Endothelial cell of umbilical vein (primary cell): Measurements from ENCODE around the gene FAM32A. TPM values are rescaled to one million over a fixed set of nuclear protein-coding genes. Genes with fewer than 3 reads are reported as not detected.
A peak's percentile ranks its signal among the peaks of the same experiment; 100 is the strongest.

Experiments used
- Bru-seq: library from RNA; stranded (reverse); fragments of 400-500 nt; gene quantifications from one replicate; lab custom pipeline; 2021; lab: Mats Ljungman, UMichigan
- BruChase-seq, 2 experiments: library from RNA; stranded (reverse); fragments of 400-500 nt; gene quantifications; one replicate each; lab custom pipeline; 2021; lab: Mats Ljungman, UMichigan
- BruUV-seq: library from RNA; stranded (reverse); fragments of 400-500 nt; replicated peaks from 2 replicates; lab custom pipeline; 2021; lab: Mats Ljungman, UMichigan
- CTCF ChIA-PET: fragments of 300-600, 350-600 bp; sonication (Branson Sonifier 250); formaldehyde crosslinking; loops from one replicate; lab custom pipeline; 2021; ENCODE audit warnings: antibody characterized with exemption, inconsistent platforms; lab: Charles Lee
- POLR2A ChIA-PET: fragments of 300-600, 350-600 bp; sonication (Branson Sonifier 250); formaldehyde crosslinking; loops from one replicate; lab custom pipeline; 2021; ENCODE audit warnings: antibody characterized with exemption, inconsistent platforms; lab: Charles Lee
- DNase-seq: peaks from one replicate; pipeline ENCODE4 v3.0.0-alpha.2; 2011; ENCODE audit warnings: low read depth, low spot score
- FAIRE-seq: peaks from 2 replicates; lab custom pipeline; 2011; peaks lifted over from hg19 to GRCh38; lab: Jason Lieb, UNC
- H2AFZ ChIP-seq: 2 replicates; pipeline ENCODE4 v1.6.0; 2012; ENCODE audit warnings: low read depth, low read length, control low read depth, inconsistent platforms
- H3K27ac ChIP-seq: 2 replicates; pipeline ENCODE4 v1.5.1; 2011; ENCODE audit warnings: low read depth, mild to moderate bottlenecking, control low read depth, low read length, moderate library complexity; ENCODE audit not compliant: insufficient read depth
- H3K27me3 ChIP-seq, 2 experiments: 2 replicates each; pipeline versions ENCODE4 v1.6.0 to v1.6.1; 2011; ENCODE audit warnings: low read length in 2 of 2, mixed read lengths in 1 of 2; ENCODE audit not compliant: control insufficient read depth in 2 of 2, insufficient read depth in 2 of 2
- H3K36me3 ChIP-seq, 2 experiments: 2 replicates in 1 of 2; 3 replicates in 1 of 2; pipeline ENCODE4 v1.5.1; 2011; ENCODE audit warnings: low read length in 2 of 2, mild to moderate bottlenecking in 1 of 2, moderate library complexity in 1 of 2; ENCODE audit not compliant: control insufficient read depth in 2 of 2, insufficient read depth in 2 of 2; ENCODE audit errors: extremely low read depth in 1 of 2
- H3K4me1 ChIP-seq: 3 replicates; pipeline ENCODE4 v1.5.1; 2011; ENCODE audit warnings: mild to moderate bottlenecking, low read length; ENCODE audit not compliant: control insufficient read depth, insufficient read depth; ENCODE audit errors: extremely low read depth
- H3K4me2 ChIP-seq: 2 replicates; pipeline ENCODE4 v1.6.1; 2011; ENCODE audit warnings: low read length, control low read depth, mixed read lengths; ENCODE audit not compliant: insufficient read depth
- H3K4me3 ChIP-seq, 3 experiments: fragments of 200-600 bp in 1 of 3; sonication (generic), shearing (Covaris generic) in 1 of 3; replicated peaks in 1 of 3; 2 replicates each; pipeline ENCODE4 v1.5.1; 2011 to 2016; ENCODE audit warnings: control low read depth in 3 of 3, low read length in 3 of 3, mild to moderate bottlenecking in 2 of 3, inconsistent platforms in 1 of 3, low read depth in 1 of 3, moderate library complexity in 1 of 3; ENCODE audit not compliant: insufficient read depth in 1 of 3
- H3K79me2 ChIP-seq: 2 replicates; pipeline ENCODE4 v1.6.0; 2012; ENCODE audit warnings: low read length, inconsistent platforms; ENCODE audit not compliant: control insufficient read depth, insufficient read depth
- H3K9ac ChIP-seq: replicated peaks from 2 replicates; pipeline ENCODE3; 2011; ENCODE audit warnings: low read length, control low read depth; ENCODE audit not compliant: insufficient read depth; ENCODE audit errors: extremely low read depth
- H3K9me1 ChIP-seq: replicated peaks from 3 replicates; pipeline ENCODE4 v1.6.0; 2011; ENCODE audit warnings: mild to moderate bottlenecking, low read length; ENCODE audit not compliant: control insufficient read depth, insufficient read depth; ENCODE audit errors: extremely low read depth
- H3K9me3 ChIP-seq: replicated peaks from 2 replicates; pipeline ENCODE4 v1.5.1; 2012; ENCODE audit warnings: low read length, inconsistent platforms; ENCODE audit not compliant: control insufficient read depth, insufficient read depth
- H4K20me1 ChIP-seq: replicated peaks from 2 replicates; pipeline ENCODE3; 2011; ENCODE audit warnings: mild to moderate bottlenecking, low read length; ENCODE audit not compliant: control insufficient read depth, insufficient read depth; ENCODE audit errors: extremely low read depth
- GATA2 ChIP-seq: IDR thresholded peaks from 2 replicates; pipeline ENCODE4 v1.7.0; 2011; ENCODE audit warnings: low read depth, mild to moderate bottlenecking, moderate library complexity, mixed read lengths, low read length; ENCODE audit not compliant: insufficient read length, insufficient read depth
- JUN ChIP-seq: IDR thresholded peaks from 2 replicates; pipeline ENCODE4 v1.6.1; 2011; ENCODE audit warnings: borderline replicate concordance, low read depth; ENCODE audit not compliant: insufficient read length, insufficient read depth
- POLR2A ChIP-seq: IDR thresholded peaks from 2 replicates; pipeline ENCODE4 v1.6.1; 2012; ENCODE audit warnings: low read depth, mild to moderate bottlenecking, control low read depth, low read length
- POLR2AphosphoS5 ChIP-seq: IDR thresholded peaks from 2 replicates; pipeline ENCODE4 v1.6.1; 2012; ENCODE audit warnings: low read depth, mild to moderate bottlenecking, control low read depth, low read length, moderate library complexity; ENCODE audit not compliant: insufficient read depth
- dilution Hi-C: fragments of 300-500 bp; cut with MboI; formaldehyde crosslinking; loops from one replicate; pipeline ENCODE4 v1.15.0; 2019; ENCODE audit warnings: low sequenced_read_pairs; ENCODE audit not compliant: extremely low pct_ligation_motif_present
- intact Hi-C: fragments of 100-400 bp; cut with micrococcal nuclease; formaldehyde crosslinking; loops from one replicate; pipeline ENCODE4 v1.10.0; 2022
- long read RNA-seq: library from polyadenylated mRNA; stranded (forward); transcript quantifications from one replicate; pipeline ENCODE4 v2.0.0, GENCODE V29; 2021
- polyA minus RNA-seq, 3 experiments: library from RNA; depleted of rRNA, polyadenylated mRNA; stranded (reverse); fragments of >200 nt; gene quantifications; 1 replicate in 1 of 3; 2 replicates in 2 of 3; pipeline ENCODE4 v1.2.3, GENCODE V29; 2011
- polyA plus RNA-seq, 4 experiments: library from polyadenylated mRNA; depleted of rRNA in 3 of 4; stranded (reverse) in 3 of 4; unstranded in 1 of 4; fragments of >200 nt; gene quantifications; 2 replicates each; pipeline versions ENCODE4 v1.2.1 to v1.2.3, GENCODE V29; 2011 to 2012; ENCODE audit warnings: missing spikeins in 1 of 4
- total RNA-seq: library from RNA; stranded (reverse); gene quantifications from 2 replicates; pipeline ENCODE4 v1.2.3, GENCODE V29; 2021
- TF ChIP-seq, protein P1 (sequence below), 2 donors: IDR thresholded peaks; 1 replicate in 1 of 2; 2 replicates in 1 of 2; pipeline ENCODE4 v1.5.1; 2011; ENCODE audit warnings: low read length in 2 of 2, mild to moderate bottlenecking in 2 of 2, moderate library complexity in 2 of 2, control low read depth in 1 of 2, inconsistent platforms in 1 of 2, low read depth in 1 of 2; ENCODE audit not compliant: insufficient read depth in 1 of 2; ENCODE audit errors: extremely low read depth in 1 of 2

The FAM32A gene
- total RNA-seq, result 76.3 and 82.8 TPM in 2 replicates
- 107 and 130 TPM in 2 replicates for polyA plus RNA-seq
- polyA plus RNA-seq (2011; cell fraction: cytosol; rRNA removed), result 152 and 160 TPM in 2 replicates
- polyA plus RNA-seq (2011; cell fraction: nucleus; rRNA removed), result 81.6 and 86.8 TPM in 2 replicates
- 112 and 123 TPM in 2 replicates for polyA plus RNA-seq (2012)
- polyA minus RNA-seq, result 56.6 and 57.3 TPM in 2 replicates
- 35.3 TPM for polyA minus RNA-seq (2011; cell fraction: cytosol; rRNA and poly(A)+ RNA removed)
- polyA minus RNA-seq (2011; cell fraction: nucleus; rRNA and poly(A)+ RNA removed), result 18.3 and 20.8 TPM in 2 replicates
- Bru-seq, nascent RNA, result percentile 73 among the genes with signal in this experiment
- BruChase-seq, experiment 1, labeled RNA remaining after a 6-hour chase, result percentile 93 among the genes with signal in this experiment
- BruChase-seq, experiment 2, labeled RNA remaining after a 2-hour chase, result percentile 87 among the genes with signal in this experiment
- long read RNA-seq, transcript FAM32A-201 (4 exons, 1,455 nt), result major isoform, 338 of 426 reads
- long read RNA-seq, transcript FAM32A-204 (3 exons, 798 nt), result minor isoform, 13 of 426 reads
- long read RNA-seq, transcript FAM32A-205 (3 exons, 1,168 nt), result minor isoform, 46 of 426 reads
- long read RNA-seq, partial matches to known transcripts, result 26 of 426 reads
- long read RNA-seq, other reads (novel, unspliced or antisense), result 3 of 426 reads

- Histone ChIP-seq H3K4me1 (peaks cover 10% of the 10 kb centered on the region), H3K79me2 (peaks cover 26% of the 10 kb centered on the region), H3K9me3 (no peaks in the 10 kb centered on the region), H3K27me3 (no peaks in the 10 kb centered on the region), H4K20me1 (no peaks in the 10 kb centered on the region), H3K4me3 (peak within 1 kb of the TSS; percentile 84 to 96 (median 84)), H3K36me3 (peaks cover 2 to 19% of the 10 kb centered on the region in 2 experiments), H2AFZ (peak within 1 kb of the TSS; percentile 83), H3K9me1 (no peaks in the 10 kb centered on the region), H3K4me2 (peak within 1 kb of the TSS; percentile 95), H3K27ac (peak within 1 kb of the TSS; percentile 76), H3K9ac (peak within 1 kb of the TSS; percentile 93)
- intact Hi-C loops, result loop anchor here (1.0 to 10.0 kb wide), 5 partner anchors 12 to 1080 kb away; partner anchors contain the start of genes AP1M1, RAB8A and SYDE1
- CTCF ChIA-PET, result interaction anchor here (0.8 to 4.0 kb wide), 19 partner anchors 8 to 1093 kb away, joined by 3 to 70 read pairs (median 5); no protein-coding TSS in a partner anchor
- dilution Hi-C loops, result no loop called here
- DNase-seq (peak; percentile 99), FAIRE-seq (peak; percentile 99)
- no TSS peak for BruUV-seq
- TF ChIP-seq POLR2A (peak; percentile 79), JUN (no peak), POLR2AphosphoS5 (peak; percentile 82), GATA2 (peak; percentile 96)
- TF ChIP-seq, protein P1, sequence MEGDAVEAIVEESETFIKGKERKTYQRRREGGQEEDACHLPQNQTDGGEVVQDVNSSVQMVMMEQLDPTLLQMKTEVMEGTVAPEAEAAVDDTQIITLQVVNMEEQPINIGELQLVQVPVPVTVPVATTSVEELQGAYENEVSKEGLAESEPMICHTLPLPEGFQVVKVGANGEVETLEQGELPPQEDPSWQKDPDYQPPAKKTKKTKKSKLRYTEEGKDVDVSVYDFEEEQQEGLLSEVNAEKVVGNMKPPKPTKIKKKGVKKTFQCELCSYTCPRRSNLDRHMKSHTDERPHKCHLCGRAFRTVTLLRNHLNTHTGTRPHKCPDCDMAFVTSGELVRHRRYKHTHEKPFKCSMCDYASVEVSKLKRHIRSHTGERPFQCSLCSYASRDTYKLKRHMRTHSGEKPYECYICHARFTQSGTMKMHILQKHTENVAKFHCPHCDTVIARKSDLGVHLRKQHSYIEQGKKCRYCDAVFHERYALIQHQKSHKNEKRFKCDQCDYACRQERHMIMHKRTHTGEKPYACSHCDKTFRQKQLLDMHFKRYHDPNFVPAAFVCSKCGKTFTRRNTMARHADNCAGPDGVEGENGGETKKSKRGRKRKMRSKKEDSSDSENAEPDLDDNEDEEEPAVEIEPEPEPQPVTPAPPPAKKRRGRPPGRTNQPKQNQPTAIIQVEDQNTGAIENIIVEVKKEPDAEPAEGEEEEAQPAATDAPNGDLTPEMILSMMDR (IDR thresholded peaks at IDR 0.05; ENCODE audit: extremely low read depth in 1 of 2, insufficient read depth in 1 of 2, low read depth in 1 of 2, low read length in 2 of 2), result peak in 1 of 2 donors; percentile 14
- POLR2A ChIA-PET, result interaction anchor here (0.6 to 2.4 kb wide), 3 partner anchors 12 to 231 kb away, joined by 3 to 12 read pairs (median 3); partner anchors contain the start of gene AP1M1
Observed at GRCh38 chr19:16185123-16185767, at the start of gene FAM32A. FAM32A (plus strand) TSS chr19:16185410; CDS start chr19:16185443, 33 bp downstream.
